Fibroblast of the aortic adventitia (primary cell): Measurements from ENCODE around the gene PROM1. TPM values are rescaled to one million over a fixed set of nuclear protein-coding genes. Genes with fewer than 3 reads are reported as not detected.

Experiments
- DNase-seq: peaks from one replicate; pipeline ENCODE4 v3.0.0-alpha.2; 2010; ENCODE audit warnings: low read depth
- H3K4me3 ChIP-seq: 2 replicates; pipeline ENCODE4 v1.5.1; 2011; ENCODE audit warnings: low read depth, mild to moderate bottlenecking, control low read depth, low read length, moderate library complexity
- CTCF ChIP-seq: IDR thresholded peaks from 2 replicates; pipeline ENCODE4 v1.5.1; 2011; ENCODE audit warnings: mild to moderate bottlenecking, low read length, control low read depth, inconsistent platforms; ENCODE audit not compliant: insufficient read depth
- total RNA-seq: library from RNA; depleted of rRNA; stranded (reverse); fragments of >200 nt; gene quantifications from 2 replicates; pipeline ENCODE4 v1.2.3, GENCODE V29; 2012; ENCODE audit warnings: low replicate concordance

PROM1 gene
- total RNA-seq, 1 donor = under 0.01 TPM

- no peak overlapping the region for H3K4me3 ChIP-seq
- TF ChIP-seq CTCF = no peak
- no peak for DNase-seq
These were observed 28.4 kb downstream of the PROM1 start for GRCh38 chr4:16055471-16055870.

GRCh38 chr4:16052939-16053338, 30.9 kb downstream of the PROM1 start:
- H3K4me3 ChIP-seq = no peak overlapping the region
- TF ChIP-seq CTCF = no peak
- DNase-seq = no peak

GRCh38 chr4:16051980-16052379, 31.8 kb downstream of the PROM1 start:
- no peak overlapping the region for H3K4me3 ChIP-seq
- DNase-seq = no peak
- no peak for TF ChIP-seq CTCF

- no peak for TF ChIP-seq CTCF
- H3K4me3 ChIP-seq = no peak overlapping the region
- no peak for DNase-seq
These were observed 32.7 kb downstream of the PROM1 start for GRCh38 chr4:16051132-16051531.

- no peak overlapping the region for H3K4me3 ChIP-seq
- DNase-seq = no peak
- no peak for TF ChIP-seq CTCF
These were observed 33.2 kb downstream of the PROM1 start for GRCh38 chr4:16050669-16051068.

- H3K4me3 ChIP-seq = no peak overlapping the region
- DNase-seq = no peak
- TF ChIP-seq CTCF = no peak
These were observed 35.0 kb downstream of the PROM1 start for GRCh38 chr4:16048619-16049419.

- no peak for DNase-seq
- no peak for TF ChIP-seq CTCF
- no peak overlapping the region for H3K4me3 ChIP-seq
These were observed 38.1 kb downstream of the PROM1 start for GRCh38 chr4:16045687-16046086.
